CMK (cell line): Measurements from ENCODE around the gene CACUL1.
"Not testable (repeated sequence)": the region's sequence is repeated elsewhere in the genome, so short reads cannot be mapped to it uniquely, and the experiment has no call there.

ENCODE experiments used
- DNase-seq: peaks from one replicate; pipeline ENCODE4 v3.0.0-alpha.2; 2010; ENCODE audit warnings: low read depth

Gene CACUL1

GRCh38 chr10:118687472-118687871, 67.3 kb downstream of the CACUL1 start:
- no peak for DNase-seq

GRCh38 chr10:118682533-118682932, 72.2 kb downstream of the CACUL1 start:
- no peak for DNase-seq

- DNase-seq: no peak
Measured at GRCh38 chr10:118680197-118680596, 74.6 kb downstream of the CACUL1 start.

GRCh38 chr10:118674226-118674919, 80.4 kb downstream of the CACUL1 start:
- no peak for DNase-seq

- DNase-seq: no peak
Measured at GRCh38 chr10:118672766-118673715, 81.7 kb downstream of the CACUL1 start.

- no peak for DNase-seq
Measured at GRCh38 chr10:118672153-118672552, 82.6 kb downstream of the CACUL1 start.

- DNase-seq: not testable (repeated sequence)
Measured at GRCh38 chr10:118671221-118671620, 83.5 kb downstream of the CACUL1 start.

- DNase-seq: no peak
Measured at GRCh38 chr10:118670472-118671124, 84.2 kb downstream of the CACUL1 start.

GRCh38 chr10:118669835-118670234, 84.9 kb downstream of the CACUL1 start:
- DNase-seq: no peak

- no peak for DNase-seq
Measured at GRCh38 chr10:118669020-118669791, 85.6 kb downstream of the CACUL1 start.

- no peak for DNase-seq
Measured at GRCh38 chr10:118668228-118668952, 86.4 kb downstream of the CACUL1 start.

GRCh38 chr10:118667732-118668131, 87.0 kb downstream of the CACUL1 start:
- DNase-seq: no peak

GRCh38 chr10:118666350-118666749, 88.4 kb downstream of the CACUL1 start:
- DNase-seq: no peak

- DNase-seq: no peak
Measured at GRCh38 chr10:118664321-118664720, 90.4 kb downstream of the CACUL1 start.

- DNase-seq: no peak
Measured at GRCh38 chr10:118663176-118663575, 91.6 kb downstream of the CACUL1 start.

- DNase-seq: no peak
Measured at GRCh38 chr10:118662228-118663035, 92.3 kb downstream of the CACUL1 start.

GRCh38 chr10:118658762-118659161, 96.0 kb downstream of the CACUL1 start:
- no peak for DNase-seq

GRCh38 chr10:118658168-118658567, 96.6 kb downstream of the CACUL1 start:
- not testable (repeated sequence) for DNase-seq

GRCh38 chr10:118645294-118645693, 109.5 kb downstream of the CACUL1 start:
- DNase-seq: not testable (repeated sequence)

- DNase-seq: no peak
Measured at GRCh38 chr10:118642228-118642627, 112.5 kb downstream of the CACUL1 start.
